ENCODE results near the gene NTHL1.

Gene NTHL1

GRCh38 chr16:2007081-2007836 lies 40.4 kb downstream of the NTHL1 start:
- DNase-seq: no peak

GRCh38 chr16:2006317-2006716 lies 41.3 kb downstream of the NTHL1 start:
- no peak for DNase-seq

GRCh38 chr16:2005646-2006045 lies 42.0 kb downstream of the NTHL1 start:
- no peak for DNase-seq

GRCh38 chr16:2004795-2005517 lies 42.7 kb downstream of the NTHL1 start:
- no peak for DNase-seq

- DNase-seq: peak; percentile 91 to 93
Measured at GRCh38 chr16:2003827-2004641, 43.6 kb downstream of the NTHL1 start.

- DNase-seq: no peak
Measured at GRCh38 chr16:2003231-2003826, 44.3 kb downstream of the NTHL1 start.

- DNase-seq: no peak
Measured at GRCh38 chr16:2002406-2003230, 45.0 kb downstream of the NTHL1 start.

GRCh38 chr16:2001456-2002355 lies 45.9 kb downstream of the NTHL1 start:
- DNase-seq: no peak

GRCh38 chr16:2001035-2001434 lies 46.6 kb downstream of the NTHL1 start:
- DNase-seq: no peak

GRCh38 chr16:1999866-2000514 lies 47.6 kb downstream of the NTHL1 start:
- no peak for DNase-seq

- DNase-seq: no peak
Measured at GRCh38 chr16:1998852-1999801, 48.5 kb downstream of the NTHL1 start.

GRCh38 chr16:1998360-1998835 lies 49.2 kb downstream of the NTHL1 start:
- no peak for DNase-seq

GRCh38 chr16:1997494-1998359 lies 49.9 kb downstream of the NTHL1 start:
- DNase-seq: no peak

GRCh38 chr16:1993731-1994131 lies 53.9 kb downstream of the NTHL1 start:
- DNase-seq: no peak

- DNase-seq: no peak
Measured at GRCh38 chr16:1992704-1993317, 54.8 kb downstream of the NTHL1 start.

- DNase-seq: peak; percentile 97 to 98
Measured at GRCh38 chr16:1991948-1992703, 55.5 kb downstream of the NTHL1 start.

- no peak for DNase-seq
Measured at GRCh38 chr16:1991588-1991947, 56.1 kb downstream of the NTHL1 start.
